ENCODE measurements around the gene UTF1.

UTF1 gene, protein sequence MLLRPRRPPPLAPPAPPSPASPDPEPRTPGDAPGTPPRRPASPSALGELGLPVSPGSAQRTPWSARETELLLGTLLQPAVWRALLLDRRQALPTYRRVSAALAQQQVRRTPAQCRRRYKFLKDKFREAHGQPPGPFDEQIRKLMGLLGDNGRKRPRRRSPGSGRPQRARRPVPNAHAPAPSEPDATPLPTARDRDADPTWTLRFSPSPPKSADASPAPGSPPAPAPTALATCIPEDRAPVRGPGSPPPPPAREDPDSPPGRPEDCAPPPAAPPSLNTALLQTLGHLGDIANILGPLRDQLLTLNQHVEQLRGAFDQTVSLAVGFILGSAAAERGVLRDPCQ

DNA sequence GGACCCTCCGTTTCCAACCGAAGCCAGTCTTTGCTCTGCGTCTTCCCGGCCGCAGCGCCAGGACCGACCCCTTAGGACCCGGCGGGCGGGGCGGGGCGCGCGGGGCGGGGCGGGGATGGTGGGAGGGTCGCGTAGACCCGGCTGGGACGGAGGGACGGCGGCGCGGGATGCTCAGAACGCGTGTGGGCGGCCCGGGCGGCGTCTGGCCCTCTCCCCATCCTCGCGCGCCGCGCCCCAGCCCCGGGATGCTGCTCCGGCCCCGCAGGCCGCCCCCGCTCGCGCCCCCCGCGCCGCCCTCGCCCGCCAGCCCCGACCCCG lies at the start of gene UTF1:
TSS of gene UTF1 (plus strand) at position 174 of the 318 bp plus-strand sequence. CDS start at position 246, 72 bp downstream.
- DNase-seq (ENCODE audit: low read depth, low spot score), result no peak

DNA sequence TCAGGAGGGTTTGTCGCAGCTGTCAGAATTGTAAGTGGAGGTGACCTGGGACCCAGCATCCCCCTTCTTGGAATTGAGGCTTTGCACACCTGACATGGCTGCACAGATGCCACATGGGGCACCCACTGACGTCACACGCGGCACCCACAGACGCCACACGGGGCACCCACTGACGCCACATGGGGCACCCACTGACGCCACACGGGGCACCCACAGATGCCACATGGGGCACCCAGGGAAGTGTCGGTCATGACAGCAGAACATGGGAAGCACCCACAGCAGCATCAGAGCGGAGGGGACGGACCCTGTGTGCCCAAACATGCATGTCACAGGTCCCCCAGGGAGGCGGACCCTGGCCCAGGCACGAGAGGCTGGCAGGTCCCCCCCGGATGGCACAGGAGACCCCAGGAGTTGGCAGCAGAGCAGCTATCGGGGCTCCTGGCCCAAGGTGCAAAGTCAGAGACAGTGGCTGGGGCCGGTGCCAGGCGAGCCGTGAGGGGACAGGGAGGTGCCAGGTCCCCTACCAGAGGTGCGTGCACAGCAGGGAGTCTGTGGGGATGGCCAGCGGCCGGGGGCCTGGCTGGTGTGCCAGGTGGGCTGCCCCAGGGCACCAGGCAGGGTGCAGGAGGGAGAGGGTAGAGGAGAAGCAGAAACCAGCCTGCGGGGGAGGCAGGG lies 48.9 kb upstream of the UTF1 start:
- DNase-seq (ENCODE audit: low read depth, low spot score), result no peak

DNA sequence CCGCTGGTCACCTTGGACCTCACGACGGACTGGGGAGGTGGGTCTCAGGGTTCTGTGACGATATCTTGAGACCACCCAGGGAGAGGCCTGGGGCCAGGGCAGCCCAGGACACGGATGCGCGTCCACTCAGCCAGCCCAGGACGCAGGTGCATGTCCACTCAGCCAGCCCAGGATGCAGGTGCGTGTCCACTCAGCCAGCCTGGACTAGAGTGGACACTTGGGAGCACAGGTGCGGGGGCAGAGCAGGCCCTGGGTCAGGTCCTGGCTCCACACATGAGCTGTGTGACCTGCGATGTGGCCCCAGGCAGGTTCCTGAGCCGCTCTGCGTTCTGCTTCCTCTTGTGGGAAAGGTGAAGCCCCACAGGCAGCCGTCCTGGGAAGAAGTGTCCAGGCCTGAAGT lies 47.8 kb upstream of the UTF1 start:
- DNase-seq (ENCODE audit: low read depth, low spot score), result no peak

DNA sequence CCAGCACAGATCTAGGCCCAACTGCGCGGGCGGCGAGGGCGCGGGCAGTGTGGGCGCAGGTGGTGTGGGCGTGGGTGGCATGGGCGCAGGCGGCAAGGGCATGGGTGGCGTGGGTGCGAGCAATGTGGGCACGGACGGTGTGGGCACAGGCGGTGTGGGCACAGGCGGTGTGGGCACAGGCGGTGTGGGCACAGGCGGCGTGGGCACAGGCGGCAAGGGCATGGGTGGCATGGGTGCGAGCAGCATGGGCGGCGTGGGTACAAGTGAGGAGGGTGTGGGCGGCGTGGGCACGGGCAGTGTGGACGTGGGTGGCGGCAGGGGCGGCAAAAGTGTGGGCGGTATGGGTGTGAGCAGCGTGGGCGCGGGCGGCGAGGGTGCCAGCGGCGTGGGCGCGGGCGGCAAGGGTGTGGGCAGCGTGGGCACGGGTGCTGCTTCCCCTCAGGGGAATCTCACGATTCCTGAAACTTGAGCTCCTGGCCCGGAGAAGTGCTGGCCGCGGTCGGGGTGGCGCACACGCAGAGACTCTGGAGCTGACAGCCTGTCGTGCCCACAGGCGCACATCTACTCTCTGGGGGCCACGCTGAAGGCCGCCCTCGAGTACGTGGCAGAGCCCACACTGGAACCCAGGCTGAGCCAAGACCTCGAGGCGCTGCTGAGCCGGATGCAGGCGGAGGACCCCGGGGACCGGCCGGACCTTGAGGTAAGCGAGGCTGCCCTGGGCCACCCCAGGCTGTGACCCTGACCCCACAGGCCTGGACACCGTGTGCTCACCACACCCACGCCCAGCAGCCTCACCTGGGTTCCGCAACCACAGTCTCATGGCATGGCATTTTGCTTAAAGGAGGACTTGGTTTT lies 47.0 kb upstream of the UTF1 start:
- no peak for DNase-seq (ENCODE audit: low read depth, low spot score)

DNA sequence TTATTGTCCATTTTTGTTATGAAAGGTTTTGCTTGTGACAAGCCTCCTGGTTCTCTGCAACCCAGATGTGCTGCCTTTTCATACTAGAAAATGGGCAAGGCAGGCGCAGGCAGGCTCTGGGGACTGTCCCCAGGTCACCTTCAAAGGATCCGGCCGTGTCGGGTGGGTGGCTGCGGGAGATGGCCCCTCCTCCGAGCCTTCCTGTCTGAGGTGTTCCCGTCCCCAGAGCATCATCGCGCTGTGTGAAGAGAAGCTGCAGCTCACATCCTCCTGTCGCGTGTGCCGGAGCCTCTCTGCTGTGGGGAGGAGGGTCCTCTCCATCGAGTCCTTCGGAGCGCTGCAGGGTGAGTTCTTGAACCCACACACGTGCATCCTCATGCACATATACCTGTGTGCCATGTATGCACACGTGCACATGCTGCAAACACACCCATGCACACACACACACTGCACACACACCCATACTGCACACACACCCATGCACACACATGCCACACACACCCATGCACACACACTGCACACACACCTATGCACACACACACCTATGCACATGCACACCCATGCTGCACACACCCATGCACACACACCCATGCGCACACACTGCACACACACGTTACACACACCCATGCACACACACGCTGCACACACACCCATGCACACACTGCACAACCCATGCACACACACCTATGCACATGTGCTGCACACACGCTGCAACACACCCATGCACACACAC lies 46.2 kb upstream of the UTF1 start:
- no peak for DNase-seq (ENCODE audit: low read depth, low spot score)

DNA sequence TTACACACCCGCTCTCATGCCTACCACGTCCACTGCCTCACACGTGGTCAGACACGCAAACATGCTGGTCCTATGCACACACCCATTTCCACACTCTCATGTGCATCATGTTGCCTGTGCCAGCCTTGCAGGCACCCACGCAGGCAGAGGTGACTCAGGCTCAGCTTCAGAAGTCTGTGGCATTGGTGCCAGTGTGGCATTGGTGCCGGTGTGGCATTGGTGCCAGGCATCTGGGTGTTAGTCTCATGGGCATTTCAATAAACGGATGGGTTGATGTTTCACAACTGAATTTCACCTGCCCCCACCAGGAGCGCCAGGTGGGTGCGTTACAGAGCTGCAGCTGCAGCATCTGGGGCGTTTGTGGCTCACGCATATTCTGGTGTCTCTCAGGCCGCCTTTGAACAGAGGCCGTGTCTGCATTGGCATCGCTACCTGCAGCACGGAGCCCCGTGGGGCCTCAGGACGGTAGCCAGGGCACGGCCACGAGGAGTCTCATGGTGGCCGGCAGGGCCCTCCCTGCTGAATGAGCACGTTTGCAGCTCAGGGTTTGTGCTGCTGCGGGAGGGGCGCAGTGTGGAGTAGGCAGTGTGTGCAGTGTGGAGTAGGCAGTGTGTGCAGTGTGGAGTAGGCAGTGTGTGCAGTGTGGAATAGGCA lies 45.3 kb upstream of the UTF1 start:
- DNase-seq (ENCODE audit: low read depth, low spot score), result no peak

DNA sequence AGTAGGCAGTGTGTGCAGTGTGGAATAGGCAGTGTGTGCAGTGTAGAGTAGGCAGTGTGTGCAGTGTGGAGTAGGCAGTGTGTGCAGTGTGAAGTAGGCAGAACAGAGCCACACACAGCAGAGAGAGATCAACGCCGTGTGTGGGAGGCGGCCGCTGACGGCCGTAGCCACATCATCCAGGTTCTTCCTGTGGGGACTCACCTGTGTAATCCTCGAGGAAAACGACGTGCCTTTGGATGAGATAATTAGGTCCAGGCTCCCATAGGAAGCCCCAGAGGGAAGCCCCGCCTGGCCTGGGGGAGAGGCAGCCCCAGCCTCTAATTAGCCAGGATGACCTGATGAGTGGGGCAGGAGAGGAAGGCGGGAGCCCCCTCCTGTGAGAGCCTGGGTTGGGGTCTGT lies 44.6 kb upstream of the UTF1 start:
- DNase-seq (ENCODE audit: low read depth, low spot score), result no peak

DNA sequence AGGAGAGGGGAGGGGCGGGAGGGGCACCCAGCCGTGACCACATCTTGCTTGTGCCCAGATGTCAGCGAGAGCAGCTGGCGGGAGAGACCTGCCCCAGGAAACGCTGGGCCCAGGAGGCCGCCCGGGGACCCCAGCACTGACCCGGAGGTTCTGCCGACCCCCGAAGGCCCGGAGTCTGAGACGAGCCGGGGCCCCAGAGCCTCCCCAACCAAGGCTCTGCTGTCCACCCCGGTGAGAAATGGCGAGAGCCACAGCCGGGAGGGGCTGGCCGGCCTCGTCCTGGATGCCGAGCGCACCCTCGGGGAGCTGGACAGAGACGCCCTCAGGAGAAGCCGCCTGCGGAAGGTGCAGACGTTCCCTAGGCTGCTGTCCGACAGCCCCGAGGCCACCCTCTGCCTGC lies 44.1 kb upstream of the UTF1 start:
- no peak for DNase-seq (ENCODE audit: low read depth, low spot score)

DNA sequence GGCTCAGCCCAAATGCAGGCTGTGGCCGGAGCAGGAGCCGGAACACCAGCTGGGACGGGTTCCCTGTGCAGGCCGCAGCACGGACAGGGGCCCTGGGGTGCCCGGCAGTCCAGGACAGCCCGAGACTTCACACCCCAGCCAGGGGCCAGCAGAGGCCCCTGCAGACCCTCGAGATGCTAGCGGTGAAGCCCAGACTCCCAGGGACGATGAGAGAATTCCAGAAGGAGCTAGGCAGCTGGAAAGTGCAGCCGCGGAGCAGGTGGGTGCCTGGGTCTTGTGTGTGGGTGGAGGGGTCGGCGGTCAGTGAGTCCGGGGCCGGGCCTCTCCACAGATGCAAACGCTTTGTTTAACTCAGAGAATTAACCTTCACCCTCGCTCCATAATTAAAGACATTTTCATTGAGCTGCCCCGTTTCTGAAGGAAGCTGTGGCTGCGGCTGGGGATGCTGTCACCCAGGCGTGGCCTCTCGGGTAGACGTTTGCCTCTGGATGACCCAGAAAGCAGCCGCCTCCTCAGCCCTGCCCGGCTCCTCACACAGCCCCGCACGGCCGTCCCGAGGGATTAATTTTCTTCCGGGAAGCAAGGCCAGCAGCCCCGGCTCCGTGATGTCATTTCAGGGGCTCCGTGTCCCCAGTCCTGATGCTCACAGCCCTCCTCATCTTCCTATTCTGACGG lies 43.5 kb upstream of the UTF1 start:
- no peak for DNase-seq (ENCODE audit: low read depth, low spot score)

DNA sequence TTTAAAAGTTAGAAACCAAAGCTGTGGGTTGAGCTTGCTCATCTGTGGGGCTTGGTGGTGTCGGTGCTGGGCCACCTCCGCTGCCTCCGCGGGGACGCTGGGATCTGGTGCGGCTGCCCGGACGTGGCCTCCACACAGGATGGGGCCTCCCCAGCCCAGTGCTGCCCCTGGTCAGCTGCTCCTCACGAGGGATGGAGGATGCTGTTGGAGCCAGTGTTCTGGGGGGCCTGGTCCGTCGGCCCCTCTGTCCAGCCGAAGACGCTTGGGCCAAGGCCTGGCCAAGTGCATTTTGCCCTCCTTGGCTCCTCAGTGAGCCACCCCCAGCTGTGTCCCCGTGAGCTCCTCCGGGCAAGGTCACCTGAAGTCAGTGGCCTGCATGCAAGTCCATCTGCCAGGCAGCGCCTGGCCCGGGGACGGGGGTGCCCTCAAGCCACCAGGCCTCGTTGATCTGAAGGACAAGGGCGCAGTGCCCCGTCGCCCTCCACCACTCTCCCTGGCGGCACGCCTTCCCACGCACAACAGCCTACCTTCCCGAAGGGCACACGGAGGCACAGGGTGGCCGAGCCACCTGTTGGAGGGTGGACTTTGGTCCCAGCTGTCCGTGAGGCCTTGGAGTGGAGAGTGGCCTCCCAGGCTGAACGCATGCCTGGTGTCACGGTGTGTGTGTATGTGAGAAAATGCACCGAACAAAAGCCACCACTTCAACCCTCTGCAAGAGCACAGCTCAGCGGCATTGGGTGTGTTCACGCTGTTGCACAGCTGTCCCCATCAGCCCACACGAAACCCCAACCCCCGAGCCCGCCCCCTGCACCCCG lies 42.7 kb upstream of the UTF1 start:
- DNase-seq (ENCODE audit: low read depth, low spot score), result no peak

DNA sequence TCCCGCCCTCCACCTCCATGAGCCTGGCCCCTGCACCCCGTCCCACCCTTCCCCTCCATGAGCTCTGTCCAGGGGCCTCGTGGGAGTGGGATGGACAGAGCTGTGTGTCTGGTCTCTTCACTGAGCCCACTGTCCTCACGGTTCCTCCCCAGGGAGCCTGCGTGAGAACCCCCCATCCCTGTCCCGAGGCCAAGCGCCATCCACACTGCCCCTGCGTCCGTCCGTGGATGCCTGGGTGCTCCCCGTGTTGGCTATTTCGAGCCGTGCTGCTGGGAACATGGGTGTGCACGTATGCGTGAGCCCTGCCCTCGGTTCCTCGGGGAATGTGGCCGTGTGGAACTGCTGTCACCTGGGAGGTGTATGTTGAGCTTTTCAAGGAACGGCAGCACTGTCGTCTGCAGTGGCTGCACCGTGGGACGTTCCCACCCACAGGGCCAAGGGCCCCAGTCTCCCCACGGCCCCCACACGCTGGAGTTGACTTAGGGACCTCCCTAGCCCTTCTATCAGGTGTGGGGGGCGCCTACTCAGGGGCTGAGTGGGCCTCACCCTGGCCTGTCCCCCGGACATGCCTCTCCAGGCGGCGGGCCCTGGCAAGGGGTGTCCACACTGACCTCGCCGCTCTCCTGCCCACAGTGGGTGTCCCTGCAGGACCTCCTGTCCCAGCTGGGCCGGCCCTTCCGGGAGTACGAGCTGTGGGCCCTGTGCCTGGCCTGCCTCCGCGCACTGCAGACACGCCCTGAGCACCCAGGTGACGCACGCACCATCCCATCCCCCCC lies 41.9 kb upstream of the UTF1 start:
- no peak for DNase-seq (ENCODE audit: low read depth, low spot score)

DNA sequence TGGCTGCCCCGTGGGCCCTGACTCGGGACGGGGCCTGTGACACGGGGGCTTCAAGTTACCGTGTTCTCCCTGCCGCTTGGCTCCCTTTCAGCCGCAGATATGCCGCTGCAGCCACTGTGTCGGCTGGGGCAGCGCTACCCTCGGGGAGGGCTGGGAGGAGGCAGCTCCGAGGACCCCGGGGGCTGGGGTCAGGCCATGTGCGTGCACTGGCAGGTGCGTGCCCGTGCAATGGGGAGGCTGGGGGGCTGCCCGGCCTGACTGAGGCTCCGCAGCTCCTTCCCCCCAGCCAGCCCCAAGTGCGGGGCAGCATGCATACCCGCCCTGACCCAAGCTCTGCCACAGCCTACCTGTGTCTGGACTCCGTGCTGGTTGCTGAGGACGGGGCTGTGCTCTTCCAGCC lies 40.8 kb upstream of the UTF1 start:
- DNase-seq (ENCODE audit: low read depth, low spot score), result no peak

DNA sequence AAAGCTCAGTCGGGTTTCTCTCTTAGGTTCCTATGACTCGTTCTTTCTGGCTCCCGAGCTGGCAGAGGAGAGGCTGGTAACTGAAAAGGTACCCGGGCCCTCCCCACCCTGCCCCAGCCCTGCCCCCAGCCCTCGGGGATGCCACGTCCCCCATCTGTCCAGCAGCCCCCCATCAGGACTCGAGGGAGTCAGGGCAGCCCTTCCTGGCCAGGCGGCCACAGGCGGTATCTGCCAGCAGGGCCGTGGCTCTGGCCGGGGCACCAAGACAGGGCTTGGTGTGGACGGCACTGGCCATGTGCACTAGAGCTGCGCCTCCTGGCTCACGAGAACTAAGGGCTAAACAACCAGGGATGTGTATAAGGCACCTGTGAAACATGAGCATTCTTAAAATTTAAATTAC lies 40.3 kb upstream of the UTF1 start:
- DNase-seq (ENCODE audit: low read depth, low spot score), result no peak

DNA sequence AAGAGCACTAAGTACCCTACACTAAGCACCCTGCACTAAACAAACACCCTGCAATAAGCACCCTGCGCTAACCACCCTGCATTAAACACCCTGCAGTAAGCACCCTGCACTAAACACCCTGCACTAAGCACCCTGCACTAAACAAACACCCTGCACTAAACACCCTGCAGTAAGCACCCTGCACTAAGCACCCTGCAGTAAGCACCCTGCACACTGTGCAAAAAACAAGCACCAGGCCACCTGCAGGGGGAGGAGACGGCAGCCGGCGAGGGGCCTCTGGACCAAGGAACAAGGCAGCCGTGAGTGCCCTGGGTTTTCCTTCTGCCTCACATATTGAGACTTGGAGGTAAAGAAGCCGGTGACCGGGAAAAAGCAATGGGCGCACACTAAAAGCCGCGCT lies 39.8 kb upstream of the UTF1 start:
- no peak for DNase-seq (ENCODE audit: low read depth, low spot score)

DNA sequence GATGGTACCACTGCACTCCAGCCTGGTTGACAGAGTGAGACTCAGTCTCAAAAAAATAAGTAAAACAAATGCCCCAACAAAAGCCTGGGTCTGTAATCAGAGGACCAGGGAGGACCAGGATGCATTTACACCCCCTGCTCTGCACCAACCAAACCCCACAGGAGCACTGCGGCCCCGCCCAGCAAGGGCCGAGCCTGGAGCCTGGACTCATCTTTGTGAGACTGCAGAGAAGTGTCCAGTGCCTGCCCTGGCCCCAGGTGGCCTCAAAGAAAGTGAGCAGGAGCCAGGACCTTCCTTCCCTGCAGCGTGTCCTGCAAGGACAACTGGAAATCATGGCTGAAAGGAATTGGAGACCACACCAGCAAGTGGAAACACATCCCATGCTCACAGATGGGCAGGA lies 38.4 kb upstream of the UTF1 start:
- DNase-seq (ENCODE audit: low read depth, low spot score), result no peak

DNA sequence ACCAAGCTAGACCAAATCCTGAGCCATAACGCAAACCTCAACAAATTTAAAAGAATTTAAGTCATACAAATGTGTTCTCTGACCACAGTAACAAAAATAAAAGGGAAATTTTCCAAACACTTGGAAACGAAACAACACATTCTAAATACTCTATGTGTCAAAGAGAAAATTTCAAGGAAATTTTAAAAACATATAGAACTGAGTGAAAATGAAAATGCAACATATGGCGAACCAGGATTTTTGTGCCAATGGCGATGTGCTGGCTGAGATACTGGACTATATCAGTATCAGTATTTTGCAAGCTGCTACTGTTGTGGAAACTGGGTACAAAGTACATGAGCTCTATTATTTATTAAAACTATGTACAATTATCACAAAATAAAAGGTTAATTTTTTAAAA lies 35.9 kb upstream of the UTF1 start:
- DNase-seq (ENCODE audit: low read depth, low spot score), result no peak

DNA sequence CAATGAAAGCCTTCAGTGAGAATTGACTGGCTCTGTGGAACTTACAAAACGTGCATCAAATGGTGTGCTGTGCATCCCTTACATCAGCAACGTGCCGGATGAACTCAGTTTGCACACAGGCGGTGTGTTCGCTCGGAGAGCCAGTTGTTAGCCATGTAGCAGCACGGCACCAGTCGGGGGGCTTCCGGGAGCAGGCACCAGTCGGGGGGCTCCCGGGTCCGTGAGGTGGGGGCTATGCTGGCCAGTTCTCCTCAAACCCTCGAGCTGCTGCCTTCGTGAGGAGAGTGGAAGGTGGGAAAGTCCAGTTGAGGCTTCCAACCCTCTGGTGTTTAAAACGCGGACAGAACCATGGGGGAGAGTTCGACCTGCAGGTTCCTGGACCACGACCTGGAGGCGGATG lies 34.9 kb upstream of the UTF1 start:
- no peak for DNase-seq (ENCODE audit: low read depth, low spot score)

DNA sequence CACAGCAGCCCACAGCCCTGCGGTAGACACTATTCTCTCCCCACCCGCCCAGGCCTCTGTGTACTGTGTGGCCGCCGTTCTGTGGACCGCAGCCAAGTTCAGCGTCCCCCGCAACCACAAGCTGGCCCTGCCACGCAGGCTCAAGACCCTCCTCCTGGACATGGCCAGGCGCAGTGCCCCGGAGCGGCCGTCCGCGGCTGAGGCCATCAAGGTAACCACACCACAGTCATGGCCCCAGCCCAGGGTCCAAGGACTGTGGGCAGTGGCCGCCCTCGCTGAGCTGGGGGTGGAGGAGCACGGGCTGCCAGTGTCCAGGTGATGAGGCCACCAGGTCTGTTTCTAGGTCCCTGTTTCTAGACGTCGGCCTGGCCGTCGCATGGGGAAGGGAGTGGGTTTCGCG lies 34.4 kb upstream of the UTF1 start:
- DNase-seq (ENCODE audit: low read depth, low spot score), result no peak

DNA sequence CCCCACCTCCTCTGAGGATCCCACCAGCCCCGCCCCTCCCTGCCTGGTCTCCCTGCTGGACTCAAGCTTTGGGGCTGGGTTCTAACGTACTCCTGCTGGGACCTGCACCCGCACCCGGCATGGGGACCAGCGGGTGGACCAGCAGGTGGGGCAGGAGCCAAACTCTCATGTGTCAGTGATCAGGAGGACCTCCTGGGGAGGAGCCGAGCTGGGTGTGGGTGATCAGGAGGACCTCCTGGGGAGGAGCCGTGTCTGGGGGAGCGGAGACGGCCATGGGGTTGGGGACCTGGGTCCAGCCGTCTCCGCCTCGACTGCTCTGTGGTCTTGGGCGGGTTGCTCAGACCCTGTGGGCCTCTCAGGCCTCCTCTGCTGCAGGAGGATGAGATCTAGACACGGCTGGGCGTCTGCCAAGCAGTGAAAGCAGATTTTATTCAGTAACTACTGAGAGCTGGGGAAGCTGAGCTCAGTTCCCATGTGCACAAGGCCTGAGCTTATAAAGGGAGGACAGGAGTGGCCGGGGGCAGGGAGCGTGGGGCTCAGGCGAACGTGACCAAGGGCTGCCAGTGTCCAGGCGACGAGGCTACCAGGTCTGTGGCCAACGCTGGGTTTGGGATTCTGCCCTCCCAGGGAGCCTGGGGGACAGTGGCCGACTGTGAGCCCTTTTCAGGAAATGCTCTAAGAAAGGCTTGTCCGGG lies 33.6 kb upstream of the UTF1 start:
- no peak for DNase-seq (ENCODE audit: low read depth, low spot score)
